Coronary artery (tissue), 2 donors: ENCODE results near the gene DCAF6.

Source experiments
- DNase-seq: peaks from one replicate; pipeline ENCODE4 v3.0.0-alpha.2; 2017; ENCODE audit warnings: low spot score
- H3K27ac ChIP-seq, 2 donors: fragments of 200-600 bp; sonication (generic); one replicate each; pipeline ENCODE4 v1.5.1; 2016 to 2019
- H3K4me3 ChIP-seq: fragments of 200-600 bp; sonication (generic); 2 replicates; pipeline ENCODE4 v1.5.1; 2016; ENCODE audit warnings: mild to moderate bottlenecking, moderate library complexity
- TF ChIP-seq, protein P1 (sequence below): fragments of 200-600 bp; sonication (generic); IDR thresholded peaks from one replicate; pipeline ENCODE4 v1.5.1; 2019; ENCODE audit warnings: antibody characterized with exemption

Gene DCAF6

DNA sequence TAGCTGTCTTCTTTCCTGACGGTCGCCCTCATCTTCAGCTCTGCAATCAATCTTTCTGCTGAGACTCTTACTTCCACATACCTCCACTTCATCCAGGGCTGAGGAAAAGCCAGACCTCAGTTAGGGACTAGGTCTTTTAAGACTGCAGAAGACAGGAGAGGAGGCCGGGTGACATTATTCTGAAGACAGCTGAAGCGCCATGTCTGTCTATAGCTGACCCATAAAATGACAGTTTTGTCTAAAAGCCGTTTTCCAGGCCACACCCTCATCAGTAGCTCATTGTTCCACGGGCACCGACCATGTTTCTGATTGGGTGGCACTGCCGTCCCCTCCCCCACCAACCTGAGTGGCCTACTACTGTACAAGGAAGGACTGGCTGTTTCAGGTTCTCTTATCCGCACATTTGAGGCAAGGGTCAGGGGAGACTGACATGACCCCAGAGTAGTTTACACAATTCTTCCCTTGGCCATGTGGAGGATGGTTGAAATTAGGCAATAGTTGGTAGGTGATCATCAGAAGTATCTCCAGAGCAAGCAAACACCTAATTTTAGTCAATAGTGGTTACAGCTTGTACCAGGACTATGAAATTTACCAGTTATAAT lies 22.5 kb upstream of the DCAF6 start, which contains the start of gene ADCY10:
Gene ADCY10 (minus strand): TSS at position 240 of the 602 bp plus-strand sequence. CDS start 8,994 bp downstream, outside the sequence.
- Histone ChIP-seq H3K4me3 (no peak within 1 kb of the TSS), H3K27ac (no peak within 1 kb of the TSS)
- no peak for DNase-seq
- TF ChIP-seq, protein P1, sequence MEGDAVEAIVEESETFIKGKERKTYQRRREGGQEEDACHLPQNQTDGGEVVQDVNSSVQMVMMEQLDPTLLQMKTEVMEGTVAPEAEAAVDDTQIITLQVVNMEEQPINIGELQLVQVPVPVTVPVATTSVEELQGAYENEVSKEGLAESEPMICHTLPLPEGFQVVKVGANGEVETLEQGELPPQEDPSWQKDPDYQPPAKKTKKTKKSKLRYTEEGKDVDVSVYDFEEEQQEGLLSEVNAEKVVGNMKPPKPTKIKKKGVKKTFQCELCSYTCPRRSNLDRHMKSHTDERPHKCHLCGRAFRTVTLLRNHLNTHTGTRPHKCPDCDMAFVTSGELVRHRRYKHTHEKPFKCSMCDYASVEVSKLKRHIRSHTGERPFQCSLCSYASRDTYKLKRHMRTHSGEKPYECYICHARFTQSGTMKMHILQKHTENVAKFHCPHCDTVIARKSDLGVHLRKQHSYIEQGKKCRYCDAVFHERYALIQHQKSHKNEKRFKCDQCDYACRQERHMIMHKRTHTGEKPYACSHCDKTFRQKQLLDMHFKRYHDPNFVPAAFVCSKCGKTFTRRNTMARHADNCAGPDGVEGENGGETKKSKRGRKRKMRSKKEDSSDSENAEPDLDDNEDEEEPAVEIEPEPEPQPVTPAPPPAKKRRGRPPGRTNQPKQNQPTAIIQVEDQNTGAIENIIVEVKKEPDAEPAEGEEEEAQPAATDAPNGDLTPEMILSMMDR: no peak

DNA sequence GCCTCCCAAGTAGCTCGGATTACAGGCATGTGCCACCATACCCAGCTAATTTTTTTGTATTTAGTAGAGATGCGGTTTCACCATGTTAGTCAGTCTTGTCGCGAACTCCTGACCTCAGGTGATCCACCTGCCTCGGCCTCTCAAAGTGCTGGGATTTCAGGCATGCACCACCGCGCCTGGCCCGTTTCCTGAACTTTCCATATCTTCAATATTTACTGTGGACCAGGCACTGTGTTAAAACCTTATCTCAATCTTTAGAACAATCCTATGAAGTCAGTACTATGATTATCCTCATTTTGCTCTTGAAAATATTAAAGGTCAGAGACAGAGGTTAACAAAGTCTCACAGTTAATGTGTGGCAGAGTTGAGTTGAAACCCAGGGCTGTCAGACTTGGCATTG lies 20.9 kb upstream of the DCAF6 start:
- no peak for DNase-seq
- Histone ChIP-seq H3K27ac (no peak overlapping the region), H3K4me3 (no peak overlapping the region)
- TF ChIP-seq, protein P1: no peak

DNA sequence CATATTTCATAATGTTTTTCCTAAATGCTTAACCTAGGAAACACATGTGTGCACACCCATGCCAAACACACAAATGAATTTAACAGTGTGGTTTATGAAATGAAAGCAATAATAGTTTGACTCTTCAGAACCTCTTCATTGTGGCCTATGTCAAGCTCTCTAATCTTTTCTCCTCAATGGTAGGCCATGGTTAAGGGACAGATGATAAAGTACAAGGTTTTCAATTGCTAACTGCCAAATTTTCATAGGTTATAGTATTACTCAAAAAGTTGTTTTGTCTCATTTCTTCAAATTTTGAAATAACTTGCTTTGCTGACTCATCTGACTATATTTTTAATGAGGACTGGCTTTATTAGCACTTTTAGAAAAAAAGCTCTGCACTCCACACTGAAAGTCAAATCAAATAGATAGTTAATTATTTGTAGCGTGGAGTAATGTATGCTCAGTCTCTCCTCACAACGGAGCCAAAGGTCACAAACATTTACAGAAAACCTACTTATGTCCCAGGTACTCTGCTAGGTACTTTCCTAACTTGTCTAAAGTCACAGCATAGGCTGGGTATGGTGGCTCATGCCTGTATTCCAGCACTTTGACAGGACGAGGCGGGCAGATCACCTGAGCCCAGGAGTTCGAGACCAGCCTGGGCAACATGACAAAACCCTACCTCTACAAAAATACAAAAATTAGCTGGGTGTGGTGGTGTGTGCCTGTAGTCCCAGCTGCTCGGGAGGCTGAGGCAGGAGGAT lies 19.5 kb upstream of the DCAF6 start:
- DNase-seq: no peak
- TF ChIP-seq, protein P1: no peak
- no peak overlapping the region for H3K27ac ChIP-seq
- H3K4me3 ChIP-seq: no peak overlapping the region

DNA sequence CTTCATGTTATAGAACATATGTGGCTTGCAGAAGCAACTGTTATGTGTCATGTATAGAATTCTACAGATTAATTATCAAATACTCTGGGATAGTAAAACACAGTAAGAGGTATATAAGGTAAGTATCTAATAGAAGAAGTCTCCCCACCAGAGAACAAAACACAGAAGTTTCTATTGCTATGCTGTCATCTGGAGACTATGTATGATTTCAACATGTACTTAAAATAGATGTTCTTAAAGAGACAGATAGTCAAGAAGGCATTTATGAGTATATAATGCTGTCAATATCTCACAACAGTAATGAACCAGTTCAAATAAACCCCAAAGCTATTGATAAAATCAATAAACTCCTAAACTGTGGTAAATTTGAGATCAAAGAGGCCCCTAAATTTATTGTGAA lies 14.5 kb upstream of the DCAF6 start:
- H3K4me3 ChIP-seq: no peak overlapping the region
- no peak overlapping the region for H3K27ac ChIP-seq
- TF ChIP-seq, protein P1: no peak
- no peak for DNase-seq

DNA sequence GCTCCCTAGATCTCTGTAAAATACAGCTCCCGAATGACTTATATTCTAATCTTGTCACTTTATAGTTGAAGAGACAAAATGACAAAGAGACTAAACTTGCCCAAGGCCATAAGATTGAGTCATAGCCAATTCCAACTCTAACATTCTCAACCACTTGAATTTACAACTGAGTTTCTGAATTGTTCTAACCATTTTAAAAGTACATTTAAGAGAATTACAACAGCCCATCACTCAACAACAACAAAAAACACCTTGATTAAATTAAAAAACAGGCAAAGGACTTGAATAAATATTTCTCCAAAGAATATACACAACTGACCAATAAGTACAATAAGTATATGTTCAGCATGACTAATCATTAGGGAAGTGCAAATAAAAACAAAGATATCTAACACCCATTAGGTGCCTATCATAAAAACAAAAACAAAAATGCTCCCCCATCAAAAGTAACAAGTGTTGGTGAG lies 13.8 kb upstream of the DCAF6 start:
- TF ChIP-seq, protein P1: no peak
- no peak overlapping the region for H3K27ac ChIP-seq
- DNase-seq: no peak
- H3K4me3 ChIP-seq: no peak overlapping the region

DNA sequence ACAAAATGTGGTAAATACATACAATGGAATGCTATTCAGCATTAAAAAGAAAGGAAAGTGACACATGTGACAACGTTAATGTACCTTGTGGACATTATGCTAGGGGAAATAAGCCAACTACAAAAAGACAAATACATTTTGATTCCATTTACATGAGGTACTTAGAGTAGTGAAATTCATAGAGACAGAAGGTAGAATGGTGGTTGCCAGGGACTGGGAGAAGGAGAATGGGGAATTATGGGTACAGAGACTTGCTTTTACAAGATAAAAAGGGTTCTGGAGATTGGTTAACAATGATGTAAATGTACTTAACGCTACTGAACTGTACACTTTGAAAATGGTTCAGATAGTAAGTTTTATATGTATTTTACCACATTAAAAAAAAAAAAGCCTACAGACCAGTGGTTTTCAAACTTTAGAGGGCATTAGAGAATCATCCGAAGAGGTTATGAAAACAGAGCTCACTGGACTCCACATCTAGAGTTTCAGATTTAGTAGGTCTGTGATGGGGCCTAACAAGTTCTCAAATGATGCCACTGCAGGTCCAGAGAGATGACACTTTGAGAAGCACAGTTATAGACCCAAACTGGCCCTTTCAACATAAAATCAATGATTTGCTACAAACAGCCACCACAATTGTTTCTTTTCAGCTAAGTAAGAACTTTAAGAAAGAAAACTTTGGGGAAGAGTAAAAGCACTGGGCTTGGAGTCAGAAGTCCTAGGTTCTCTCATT lies 13.0 kb upstream of the DCAF6 start:
- Histone ChIP-seq H3K27ac (no peak overlapping the region), H3K4me3 (no peak overlapping the region)
- DNase-seq: no peak
- TF ChIP-seq, protein P1: no peak
